LNCaP clone FGC (cell line): ENCODE measurements around the gene TRPC4AP.

Experiments
- DNase-seq: peaks from one replicate; pipeline ENCODE4 v3.0.0-alpha.2; 2011; ENCODE audit warnings: low read depth
- H3K4me3 ChIP-seq: 2 replicates; pipeline ENCODE4 v1.5.1; 2011; ENCODE audit warnings: mild to moderate bottlenecking, low read depth, low read length, control low read depth
- CTCF ChIP-seq: IDR thresholded peaks from 2 replicates; pipeline ENCODE4 v1.5.1; 2012; ENCODE audit warnings: mild to moderate bottlenecking; ENCODE audit not compliant: control insufficient read depth, insufficient read depth; ENCODE audit errors: extremely low read depth

The TRPC4AP gene

GRCh38 chr20:34968042-34968775, 124.4 kb downstream of the TRPC4AP start:
- no peak overlapping the region for H3K4me3 ChIP-seq
- no peak for TF ChIP-seq CTCF
- no peak for DNase-seq

GRCh38 chr20:34967421-34967820, 125.2 kb downstream of the TRPC4AP start:
- TF ChIP-seq CTCF = no peak

GRCh38 chr20:34965051-34965450, 127.6 kb downstream of the TRPC4AP start:
- no peak overlapping the region for H3K4me3 ChIP-seq
- DNase-seq = no peak
- TF ChIP-seq CTCF = no peak

More at GRCh38 chr20:34967421-34967820, 125.2 kb downstream of the TRPC4AP start:
- DNase-seq = no peak
- H3K4me3 ChIP-seq = no peak overlapping the region

- no peak overlapping the region for H3K4me3 ChIP-seq
- TF ChIP-seq CTCF = no peak
- DNase-seq = no peak
Observed at GRCh38 chr20:34964486-34964885, 128.1 kb downstream of the TRPC4AP start.

DNA sequence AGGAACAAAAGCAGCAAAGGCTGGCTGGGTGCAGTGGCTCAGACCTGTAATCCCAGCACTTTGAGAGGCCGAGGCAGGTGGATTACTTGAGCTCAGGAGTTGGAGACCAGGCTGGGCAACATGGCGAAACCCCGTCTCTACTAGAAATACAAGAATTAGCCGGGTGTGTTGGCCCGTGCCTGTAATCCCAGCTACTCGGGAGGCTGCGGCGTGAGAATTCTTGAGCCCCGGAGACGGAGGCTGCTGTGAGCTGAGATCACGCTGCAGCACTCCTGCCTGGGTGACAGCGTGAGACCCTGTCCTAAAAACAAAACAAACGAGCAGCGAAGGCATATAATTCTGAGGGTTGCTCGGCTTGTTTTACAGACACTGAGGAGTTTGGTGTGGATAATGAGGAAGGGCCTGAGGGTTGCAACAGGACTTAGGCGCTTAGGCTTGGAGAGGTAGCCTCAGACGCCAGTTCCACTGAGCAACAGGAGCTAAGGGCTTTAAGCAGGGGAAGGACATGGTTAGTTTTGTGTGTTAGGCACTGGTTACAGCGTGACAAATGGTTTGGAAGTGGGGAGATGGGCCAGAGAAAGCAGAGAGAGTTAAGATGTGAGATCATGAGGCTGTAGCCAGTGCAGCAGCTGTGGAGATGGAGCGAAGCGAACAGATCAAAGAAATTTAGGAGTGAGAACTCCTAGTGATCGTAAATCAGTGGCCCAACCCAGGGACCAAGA, 135.7 kb downstream of the TRPC4AP start:
- DNase-seq = no peak
- no peak for TF ChIP-seq CTCF
- H3K4me3 ChIP-seq = no peak overlapping the region

DNA sequence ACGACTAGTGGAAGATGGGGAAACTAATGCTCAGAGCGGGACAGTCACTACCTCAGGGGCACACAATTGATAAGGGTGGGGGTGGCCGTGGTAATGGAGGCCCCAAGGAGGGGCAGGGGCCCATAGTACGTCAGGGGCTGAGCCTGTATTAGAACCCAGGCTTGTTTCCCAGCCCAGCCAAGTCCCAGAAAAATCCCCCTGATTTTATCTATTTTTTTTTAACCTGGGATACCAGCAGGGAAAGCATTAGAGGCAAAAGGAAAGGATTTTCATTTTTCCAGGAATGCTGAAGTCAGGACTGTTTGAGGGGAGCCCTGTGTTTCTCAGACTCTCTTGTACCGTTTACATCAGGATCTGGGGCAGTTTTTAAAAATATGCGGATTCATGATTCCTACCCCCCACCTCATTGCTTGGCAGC, 136.6 kb downstream of the TRPC4AP start:
- H3K4me3 ChIP-seq = peak overlapping the region; percentile 80
- no peak for TF ChIP-seq CTCF
- no peak for DNase-seq
